Colonic mucosa (tissue), 4 donors: ENCODE data around the gene GPR37L1. TPM values are rescaled to one million over a fixed set of nuclear protein-coding genes. Genes with fewer than 3 reads are reported as not detected.

Source experiments
- DNase-seq: peaks from one replicate; pipeline ENCODE4 v3.0.0-alpha.2; 2020
- H3K27ac ChIP-seq: fragments of 200-600 bp; one replicate; pipeline ENCODE4 v1.8.0; 2021
- H3K27me3 ChIP-seq: fragments of 200-600 bp; one replicate; pipeline ENCODE4 v1.8.0; 2021
- H3K36me3 ChIP-seq: fragments of 200-600 bp; one replicate; pipeline ENCODE4 v1.8.0; 2021
- H3K4me1 ChIP-seq: fragments of 200-600 bp; one replicate; pipeline ENCODE4 v1.8.0; 2021; ENCODE audit warnings: mild to moderate bottlenecking
- H3K4me3 ChIP-seq: fragments of 200-600 bp; one replicate; pipeline ENCODE4 v1.8.0; 2021
- H3K9ac ChIP-seq, 2 donors: one replicate each; pipeline ENCODE4 v1.7.0; 2013; ENCODE audit warnings: control low read depth in 2 of 2, low read depth in 2 of 2, low read length in 2 of 2
- H3K9me3 ChIP-seq: fragments of 200-600 bp; one replicate; pipeline ENCODE4 v1.8.0; 2021
- CTCF ChIP-seq: fragments of 200-600 bp; IDR thresholded peaks from one replicate; pipeline ENCODE4 v1.8.0; 2022; ENCODE audit warnings: antibody characterized with exemption, mild to moderate bottlenecking
- intact Hi-C: fragments of 100-400 bp; cut with DNase I; formaldehyde crosslinking; loops from one replicate; pipeline ENCODE4 v1.14.1; 2022
- total RNA-seq, 2 donors: library from RNA; stranded (reverse); fragmentation: NEBNext Ultra II Directional in 1 of 2; extraction: Animal tissue kit (Norgen Biotek cat#: 25700) in 1 of 2; gene quantifications; one replicate each; pipeline ENCODE4 v1.2.1, GENCODE V29; 2021
- donor health status: healthy.
- donor health status: DM: no; HTN: no; CAD: no.
- donor health status: DM: no; HTN: no; CAD: no.

GPR37L1 gene
- total RNA-seq, 2 donors from 2014 or later = 1.6 to 3.1 TPM

GRCh38 chr1:202149566-202149965 is 26.8 kb downstream of the GPR37L1 start:
- no peaks in the 10 kb centered on the region for H3K9me3 ChIP-seq
- no peak overlapping the region for H3K27ac ChIP-seq
- no peaks in the 10 kb centered on the region for H3K36me3 ChIP-seq
- no peaks in the 10 kb centered on the region for H3K27me3 ChIP-seq
- TF ChIP-seq CTCF = no peak
- no peak overlapping the region for H3K4me3 ChIP-seq
- intact Hi-C loops = no loop called here
- H3K4me1 ChIP-seq = no peaks in the 10 kb centered on the region
- DNase-seq = no peak
- H3K9ac ChIP-seq = no peak overlapping the region

GRCh38 chr1:202150187-202150586 is 27.5 kb downstream of the GPR37L1 start:
- intact Hi-C loops = no loop called here
- no peak overlapping the region for H3K27ac ChIP-seq
- H3K36me3 ChIP-seq = no peaks in the 10 kb centered on the region
- DNase-seq = no peak
- H3K9ac ChIP-seq = no peak overlapping the region
- H3K9me3 ChIP-seq = no peaks in the 10 kb centered on the region
- no peaks in the 10 kb centered on the region for H3K27me3 ChIP-seq
- peaks cover 3% of the 10 kb centered on the region for H3K4me1 ChIP-seq
- no peak overlapping the region for H3K4me3 ChIP-seq
- no peak for TF ChIP-seq CTCF

- Histone ChIP-seq H3K9me3 (no peaks in the 10 kb centered on the region), H3K36me3 (no peaks in the 10 kb centered on the region), H3K4me3 (no peak overlapping the region), H3K9ac (no peak overlapping the region), H3K4me1 (peaks cover 3% of the 10 kb centered on the region), H3K27me3 (no peaks in the 10 kb centered on the region), H3K27ac (no peak overlapping the region)
- TF ChIP-seq CTCF = no peak
- intact Hi-C loops = no loop called here
- no peak for DNase-seq
Observed at GRCh38 chr1:202150602-202151001, 27.9 kb downstream of the GPR37L1 start.

GRCh38 chr1:202151045-202151444 is 28.3 kb downstream of the GPR37L1 start:
- Histone ChIP-seq H3K9ac (no peak overlapping the region), H3K4me1 (peaks cover 3% of the 10 kb centered on the region), H3K9me3 (no peaks in the 10 kb centered on the region), H3K27me3 (no peaks in the 10 kb centered on the region), H3K36me3 (no peaks in the 10 kb centered on the region), H3K4me3 (no peak overlapping the region), H3K27ac (no peak overlapping the region)
- intact Hi-C loops = no loop called here
- no peak for DNase-seq
- TF ChIP-seq CTCF = no peak

GRCh38 chr1:202152399-202152798 is 29.7 kb downstream of the GPR37L1 start:
- Histone ChIP-seq H3K4me1 (peaks cover 3% of the 10 kb centered on the region), H3K36me3 (no peaks in the 10 kb centered on the region), H3K9me3 (no peaks in the 10 kb centered on the region), H3K4me3 (no peak overlapping the region), H3K9ac (no peak overlapping the region), H3K27me3 (no peaks in the 10 kb centered on the region), H3K27ac (no peak overlapping the region)
- no peak for DNase-seq
- intact Hi-C loops = no loop called here
- no peak for TF ChIP-seq CTCF

- H3K4me1 ChIP-seq = peaks cover 3% of the 10 kb centered on the region
- DNase-seq = no peak
- no peak overlapping the region for H3K9ac ChIP-seq
- no peak overlapping the region for H3K4me3 ChIP-seq
- no peaks in the 10 kb centered on the region for H3K36me3 ChIP-seq
- no peak for TF ChIP-seq CTCF
- no peaks in the 10 kb centered on the region for H3K27me3 ChIP-seq
- intact Hi-C loops = no loop called here
- no peaks in the 10 kb centered on the region for H3K9me3 ChIP-seq
- H3K27ac ChIP-seq = no peak overlapping the region
Observed at GRCh38 chr1:202153284-202153683, 30.6 kb downstream of the GPR37L1 start.
